Measurements from ENCODE around the gene CCDC171. TPM values are rescaled to one million over a fixed set of nuclear protein-coding genes. Genes with fewer than 3 reads are reported as not detected.
"Not testable (repeated sequence)": the region's sequence is repeated elsewhere in the genome, so short reads cannot be mapped to it uniquely, and the experiment has no call there.

CCDC171 gene
- total RNA-seq, 1 donor from 2014 or later: 0.98 TPM

DNA sequence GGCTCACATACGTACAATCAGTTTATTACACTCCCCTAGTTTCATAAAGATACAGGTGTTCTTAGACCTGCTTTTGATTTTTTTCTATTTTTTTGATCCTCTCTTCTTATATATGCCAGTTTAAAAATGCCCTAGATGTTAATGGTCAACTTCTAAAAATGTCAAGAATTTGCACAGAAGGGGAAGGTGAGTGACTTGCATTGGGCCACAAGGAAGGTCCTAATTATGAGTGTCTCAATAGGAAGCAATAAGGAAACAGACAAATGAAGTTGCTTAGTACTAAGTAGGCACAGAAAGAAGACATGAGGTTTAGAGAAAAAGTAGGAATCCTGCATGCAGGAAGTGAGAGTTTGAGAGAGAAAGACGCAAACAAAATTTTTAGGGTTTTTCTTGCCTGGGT lies 3.2 kb upstream of the CCDC171 start:
- intact Hi-C loops (cut with micrococcal nuclease): no loop called here

DNA sequence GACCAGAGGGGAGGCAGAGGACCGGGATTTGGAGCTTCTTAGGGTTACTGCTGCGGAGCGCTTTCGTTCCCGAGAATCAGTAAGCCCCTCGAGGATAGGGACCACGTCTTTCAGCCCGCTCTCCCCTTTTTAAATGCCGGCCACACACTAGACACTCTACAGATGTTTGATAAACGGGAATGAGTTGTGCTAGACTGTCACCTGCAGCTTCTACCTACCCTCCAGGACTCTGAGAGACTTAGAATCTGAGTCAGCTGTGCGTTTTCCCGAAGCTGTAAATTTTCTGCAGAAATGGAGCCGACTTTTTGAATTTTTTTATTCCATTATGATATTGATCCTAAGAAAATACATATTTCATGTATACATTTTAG lies 670 bp downstream of the CCDC171 start:
- intact Hi-C loops (cut with micrococcal nuclease): loop anchor here (2.0 kb wide), 1 partner anchor 255 kb away; no protein-coding TSS in a partner anchor

DNA sequence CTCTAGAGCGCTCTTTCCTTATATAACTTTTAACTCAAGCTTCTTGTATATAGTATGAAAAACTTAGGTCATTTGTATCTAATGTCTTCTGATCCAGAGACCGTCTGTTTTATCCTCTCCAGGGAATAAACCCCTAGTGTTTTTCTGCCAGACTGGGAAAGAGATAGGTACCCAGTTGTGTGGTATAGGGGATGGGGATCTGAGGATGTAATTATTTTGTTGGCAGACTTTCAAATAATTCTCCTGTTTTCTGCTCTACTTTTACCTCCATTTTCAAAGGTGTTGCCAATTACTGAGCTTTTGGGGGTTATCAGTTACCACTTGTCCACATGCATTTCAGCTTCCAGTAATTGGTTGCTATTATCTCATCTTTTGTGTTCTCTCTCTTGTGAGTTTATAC lies 17.9 kb downstream of the CCDC171 start:
- intact Hi-C loops (cut with micrococcal nuclease): no loop called here

DNA sequence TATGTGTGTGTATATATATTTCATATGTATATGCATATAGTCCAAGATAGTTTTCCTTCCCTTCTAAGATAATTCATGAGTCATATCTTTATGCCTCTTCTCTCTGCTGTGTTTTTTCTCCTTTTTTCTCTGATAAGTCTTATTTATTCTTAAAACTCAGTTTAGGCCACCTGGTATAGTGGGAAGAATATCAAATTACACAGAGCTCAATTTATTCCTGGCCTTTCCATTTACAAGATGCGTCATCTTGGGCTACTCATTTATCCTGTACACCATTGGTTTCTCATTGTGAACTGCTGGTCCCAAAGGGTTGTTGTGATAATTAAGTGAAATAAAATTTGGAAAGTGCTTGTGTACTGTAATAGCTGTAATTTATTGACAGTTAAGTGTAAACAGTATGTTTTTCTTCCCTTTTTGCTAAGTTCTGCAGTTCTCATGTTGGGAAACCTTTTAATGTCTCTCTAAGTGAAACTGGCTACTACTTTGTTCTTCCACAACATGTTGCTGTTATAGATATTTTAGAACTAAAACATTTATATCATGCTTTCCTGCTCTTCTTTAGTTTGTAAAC lies 19.4 kb downstream of the CCDC171 start:
- intact Hi-C loops (cut with micrococcal nuclease): no loop called here

DNA sequence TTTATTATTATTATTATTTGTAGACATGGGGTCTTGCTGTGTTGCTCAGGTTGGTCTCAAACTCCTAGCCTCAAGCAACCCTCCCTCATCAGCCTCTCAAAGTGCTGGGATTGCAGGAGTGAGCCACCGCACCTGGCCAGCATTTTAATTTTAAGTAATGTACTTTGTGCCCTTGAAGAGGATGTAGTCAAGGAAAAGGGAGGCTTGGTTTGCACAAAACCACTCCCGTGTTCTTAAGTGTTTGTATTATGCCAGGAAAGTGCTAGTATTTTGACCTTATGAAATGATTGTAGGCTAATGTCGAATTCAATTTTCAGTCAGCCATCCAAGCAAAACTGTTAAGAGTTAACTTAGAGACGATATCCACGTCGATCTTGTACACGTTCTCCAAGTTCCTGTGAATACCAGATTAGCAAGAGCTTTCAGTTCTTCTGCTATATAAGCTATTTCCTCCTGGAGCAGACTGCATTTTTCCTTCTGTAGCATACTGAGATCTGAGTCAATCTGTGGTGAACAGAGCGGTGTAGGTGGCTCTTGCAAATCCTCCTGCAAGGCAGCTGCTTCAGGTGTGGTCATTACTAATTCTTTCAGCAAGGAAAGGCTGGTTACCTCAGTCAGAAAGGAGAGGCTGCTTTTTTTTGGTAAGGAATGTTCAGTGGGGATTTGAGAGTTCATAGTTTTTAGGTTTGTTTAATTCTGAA lies 23.7 kb downstream of the CCDC171 start:
- intact Hi-C loops (cut with micrococcal nuclease): no loop called here

DNA sequence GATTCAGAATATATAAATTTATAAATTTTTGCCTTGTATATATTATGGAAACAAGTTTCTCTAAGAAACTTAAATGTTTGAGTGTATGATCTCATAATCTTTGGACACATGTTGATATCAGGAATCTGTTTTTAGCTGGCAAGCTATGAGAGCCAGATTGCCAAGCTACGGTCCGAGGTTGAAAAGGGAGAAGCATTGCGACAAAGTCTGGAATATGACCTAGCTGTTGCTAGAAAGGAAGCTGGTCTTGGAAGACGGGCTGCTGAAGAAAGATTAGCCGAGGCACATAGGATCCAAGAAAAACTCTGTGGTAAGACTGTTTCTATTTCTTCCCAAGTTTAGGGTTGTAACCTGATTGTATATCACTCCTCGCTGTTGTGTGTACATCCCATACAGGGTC lies 25.9 kb downstream of the CCDC171 start:
- intact Hi-C loops (cut with micrococcal nuclease): no loop called here

DNA sequence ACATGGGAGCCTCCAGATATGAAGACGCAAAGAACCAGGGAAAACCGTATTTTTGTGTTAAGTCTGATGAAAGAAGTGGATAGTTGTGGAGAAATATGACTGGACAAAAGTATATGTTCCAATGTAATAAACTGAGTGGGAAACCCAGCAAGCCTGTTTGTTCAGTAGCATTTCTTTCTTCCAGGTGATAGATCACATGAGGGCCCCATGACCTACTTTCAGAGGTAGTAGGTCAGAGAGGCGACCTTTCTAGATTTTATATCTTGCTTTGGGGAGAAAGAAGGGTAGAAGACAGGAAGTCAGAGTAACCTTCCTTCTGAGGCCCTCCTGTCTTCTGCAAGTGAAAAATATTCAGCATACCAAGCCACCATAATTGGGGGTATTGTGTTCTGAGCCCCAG lies 31.5 kb downstream of the CCDC171 start:
- intact Hi-C loops (cut with micrococcal nuclease): no loop called here

DNA sequence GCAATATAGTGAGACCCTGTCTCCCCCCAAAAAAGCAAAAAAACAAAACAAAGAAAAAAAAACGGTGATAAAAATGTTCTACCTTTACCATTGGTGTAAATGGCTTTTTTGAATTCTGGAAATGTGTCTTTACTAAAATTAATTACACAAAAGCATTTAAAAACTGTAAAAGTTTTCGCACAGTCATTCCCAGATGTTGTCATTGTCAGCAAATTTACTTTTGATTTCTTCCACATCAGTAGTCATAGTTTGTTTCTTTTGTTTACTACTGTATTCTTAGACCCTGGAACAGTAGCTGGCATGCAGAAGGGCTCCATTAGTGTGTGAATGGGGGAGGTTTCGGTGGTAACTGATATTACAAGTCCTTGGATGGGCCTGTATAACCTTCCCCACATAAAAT lies 39.5 kb downstream of the CCDC171 start:
- intact Hi-C loops (cut with micrococcal nuclease): no loop called here

DNA sequence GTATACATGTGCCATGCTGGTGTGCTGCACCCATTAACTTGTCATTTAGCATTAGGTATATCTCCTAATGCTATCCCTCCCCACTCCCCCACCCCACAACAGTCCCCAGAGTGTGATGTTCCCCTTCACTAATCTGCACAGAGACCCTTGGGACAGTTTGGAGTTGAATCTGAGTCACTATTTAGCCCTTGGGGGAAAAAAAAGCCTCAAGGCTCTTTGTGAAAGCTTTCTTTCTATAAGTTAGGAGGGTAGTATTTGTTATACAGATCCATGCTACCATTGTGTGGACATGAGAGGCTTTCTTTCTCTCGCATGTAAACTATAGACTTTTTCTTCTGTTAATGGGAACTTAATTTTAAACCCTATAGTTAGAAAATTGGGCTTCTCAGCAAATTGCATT lies 40.1 kb downstream of the CCDC171 start:
- intact Hi-C loops (cut with micrococcal nuclease): not testable (repeated sequence)

DNA sequence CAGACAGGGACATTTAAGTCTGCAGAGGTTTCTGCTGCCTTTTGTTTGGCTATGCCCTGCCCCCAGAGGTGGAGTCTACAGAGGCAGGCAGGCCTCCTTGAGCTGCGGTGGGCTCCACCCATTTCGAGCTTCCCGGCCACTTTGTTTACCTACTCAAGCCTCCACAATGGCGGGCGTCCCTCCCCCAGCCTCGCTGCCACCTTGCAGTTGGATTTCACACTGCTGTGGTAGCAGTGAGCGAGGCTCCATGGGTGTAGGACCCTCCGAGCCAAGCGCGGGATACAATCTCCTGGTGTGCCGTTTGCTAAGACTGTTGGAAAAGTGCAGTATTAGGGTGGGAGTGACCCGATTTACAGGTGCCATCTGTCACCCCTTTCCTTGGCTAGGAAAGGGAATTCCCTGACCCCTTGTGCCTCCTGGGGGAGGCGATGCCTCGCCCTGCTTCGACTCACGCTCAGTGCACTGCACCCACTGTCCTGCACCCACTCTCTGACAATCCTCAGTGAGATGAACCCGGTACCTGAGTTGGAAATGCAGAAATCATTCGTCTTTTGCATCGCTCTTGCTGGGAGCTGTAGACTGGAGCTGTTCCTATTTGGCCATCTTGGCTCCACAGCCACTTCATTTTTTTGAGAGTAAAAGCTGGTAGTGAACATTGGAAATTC lies 48.0 kb downstream of the CCDC171 start:
- intact Hi-C loops (cut with micrococcal nuclease): loop anchor here (10.0 kb wide), 2 partner anchors 136 to 326 kb away; no protein-coding TSS in a partner anchor

DNA sequence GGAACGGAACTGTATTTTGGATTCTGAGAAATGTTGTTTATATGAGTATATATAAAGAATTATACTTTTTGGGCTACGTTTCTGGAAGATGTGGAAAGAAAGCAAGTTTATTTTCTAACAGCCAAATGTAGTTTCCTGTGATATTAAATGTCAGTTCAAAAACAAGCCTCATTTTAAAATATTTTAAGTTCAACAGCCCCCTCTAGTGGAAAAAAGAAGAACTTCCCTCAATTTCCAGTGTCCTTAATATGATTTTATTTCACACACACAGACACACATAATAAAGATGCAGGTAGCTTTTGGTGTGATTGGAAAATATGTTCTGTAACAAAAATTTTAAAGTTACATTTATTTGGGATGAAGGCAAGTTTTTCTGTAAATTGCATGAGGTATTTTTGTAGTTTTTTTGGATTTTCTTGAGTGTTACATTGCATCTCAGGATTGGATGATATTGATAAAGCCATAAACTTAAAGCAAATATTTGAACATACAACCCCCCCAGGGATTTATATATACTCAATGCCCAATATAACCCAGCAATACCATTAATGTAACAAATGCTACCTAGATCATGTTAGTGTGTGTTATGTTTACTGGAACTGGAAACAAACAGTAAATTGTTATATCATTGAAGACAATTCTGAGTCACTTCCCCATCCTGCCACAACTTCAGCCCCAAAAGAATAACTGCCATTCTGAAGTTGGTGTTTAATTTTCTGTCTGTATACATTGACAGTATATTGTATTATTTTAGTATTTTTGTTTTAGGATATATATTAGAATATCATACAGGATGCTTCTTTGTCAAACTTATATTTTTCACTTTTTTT lies 54.0 kb downstream of the CCDC171 start:
- intact Hi-C loops (cut with micrococcal nuclease): loop anchor here (1.0 to 10.0 kb wide), 10 partner anchors 36 to 503 kb away; partner anchors contain the start of genes PSIP1 and SNAPC3

DNA sequence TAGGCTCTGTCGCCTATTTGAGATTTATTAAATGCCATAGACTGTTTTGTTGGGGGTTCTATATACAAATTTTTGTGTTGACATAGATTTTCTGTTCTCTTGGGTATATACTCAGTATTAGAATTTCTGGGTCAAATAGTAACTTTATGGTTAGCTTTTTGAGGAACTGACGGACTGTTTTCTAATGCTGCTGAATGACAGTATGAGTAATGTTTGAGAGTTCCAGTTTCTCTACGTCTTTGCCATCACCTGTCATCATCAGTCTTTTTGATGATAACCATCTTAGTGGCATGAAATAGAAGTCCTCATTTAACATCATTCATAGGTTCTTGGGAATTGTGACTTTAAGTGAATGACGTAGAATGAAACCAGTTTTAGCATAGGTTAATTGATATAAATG lies 60.1 kb downstream of the CCDC171 start:
- intact Hi-C loops (cut with micrococcal nuclease): no loop called here

DNA sequence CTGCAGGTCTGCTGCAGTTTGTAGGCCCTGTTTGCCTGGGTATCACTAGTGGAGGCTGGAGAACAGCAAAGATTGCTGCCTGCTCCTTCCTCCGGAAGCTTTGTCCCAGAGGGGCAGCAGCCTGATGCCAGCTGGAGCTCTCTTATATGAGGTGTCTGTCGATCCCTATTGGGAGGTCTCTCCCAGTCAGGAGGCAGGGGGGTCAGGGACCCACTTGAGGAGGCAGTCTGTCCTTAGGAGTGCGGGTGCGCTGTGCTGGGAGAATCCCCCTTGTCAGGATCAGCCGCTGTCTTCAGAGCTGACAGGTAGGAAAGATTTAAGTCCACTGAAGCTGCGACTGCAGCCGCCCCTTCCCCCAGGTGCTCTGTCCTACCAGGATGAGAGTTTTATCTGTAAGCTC lies 64.9 kb downstream of the CCDC171 start:
- intact Hi-C loops (cut with micrococcal nuclease): no loop called here

DNA sequence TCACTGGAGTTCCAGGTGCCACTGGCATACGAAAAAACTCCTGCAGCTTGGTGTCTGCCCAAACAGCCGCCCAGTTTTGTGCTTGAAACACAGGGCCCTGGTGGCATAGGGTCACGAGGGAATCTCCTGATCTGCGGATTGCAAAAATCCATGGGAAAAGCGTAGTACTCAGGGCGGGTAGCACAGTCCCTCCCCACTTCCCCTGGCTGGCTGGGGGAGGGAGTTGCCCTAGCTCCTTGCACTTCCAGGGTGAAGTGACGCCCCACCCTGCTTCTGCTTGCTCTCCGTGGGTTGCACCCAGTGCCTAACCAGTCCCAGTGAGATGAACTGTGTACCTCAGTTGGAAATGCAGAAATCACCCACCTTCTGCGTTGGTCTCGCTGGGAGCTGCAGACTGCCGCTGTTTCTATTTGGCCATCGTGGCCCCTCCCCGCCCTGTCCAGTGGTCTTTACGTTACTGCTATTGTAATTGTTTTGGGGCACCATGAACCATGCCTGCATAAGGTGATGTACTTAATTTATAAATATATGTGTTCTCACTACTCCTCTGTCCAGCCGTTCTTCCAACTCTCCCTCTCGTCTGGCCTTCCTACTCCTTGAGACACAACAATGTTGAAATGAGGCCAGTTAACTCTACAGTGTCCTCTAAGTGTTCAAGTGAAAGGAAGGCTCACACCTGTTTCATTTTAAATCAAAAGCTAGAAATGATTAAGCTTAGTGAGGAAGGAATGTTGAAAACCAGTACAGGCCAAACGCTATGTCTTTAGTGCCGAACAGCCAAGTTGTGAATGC lies 65.9 kb downstream of the CCDC171 start:
- intact Hi-C loops (cut with micrococcal nuclease): no loop called here

DNA sequence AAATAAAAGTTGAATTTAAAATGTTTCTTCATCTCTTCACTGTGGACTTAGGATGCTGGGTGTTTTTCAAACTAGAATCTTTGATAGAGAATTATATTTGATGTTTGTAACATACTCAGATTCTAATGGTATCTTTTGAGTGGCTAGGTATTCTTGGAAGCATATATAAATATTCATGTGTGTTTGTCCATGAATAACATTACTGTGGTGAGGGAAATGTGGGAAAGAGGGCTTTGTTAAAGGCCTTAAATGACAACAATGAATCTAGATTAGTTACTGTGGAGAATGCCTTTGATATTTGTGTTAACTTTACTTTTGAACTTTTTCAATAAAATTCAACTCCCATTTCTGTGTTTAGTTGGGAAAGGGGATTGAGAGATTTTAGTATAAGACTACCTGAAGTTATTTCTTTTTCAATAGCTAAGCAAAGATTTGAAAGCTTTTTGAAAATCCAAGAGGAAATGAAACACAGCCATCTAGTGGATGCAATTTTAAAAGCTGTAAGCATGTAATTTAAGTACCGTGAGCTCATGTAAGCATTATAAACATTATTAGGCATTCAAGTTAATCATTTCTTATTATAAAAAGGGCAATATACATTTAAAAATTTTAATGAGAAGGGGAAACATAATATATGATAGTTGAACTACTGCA lies 69.6 kb downstream of the CCDC171 start:
- intact Hi-C loops (cut with micrococcal nuclease): no loop called here

DNA sequence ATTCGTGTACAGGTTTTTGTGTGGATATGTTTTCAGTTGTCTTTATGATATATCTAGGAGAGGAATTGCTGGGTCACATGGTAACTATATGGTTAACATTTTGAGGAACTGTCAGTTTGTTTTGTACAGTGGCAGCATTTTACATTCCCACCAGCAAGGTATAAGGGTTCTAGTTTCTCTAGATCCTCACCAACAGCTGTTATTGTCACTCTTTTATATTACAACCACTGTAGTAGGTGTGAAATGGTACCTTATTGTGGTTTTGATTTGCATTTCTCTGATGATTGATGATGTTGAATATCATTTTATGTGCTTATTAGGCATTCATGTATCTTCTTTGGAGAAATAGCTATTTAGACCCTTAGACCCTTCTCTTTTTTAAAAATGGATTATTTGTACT lies 82.9 kb downstream of the CCDC171 start:
- intact Hi-C loops (cut with micrococcal nuclease): no loop called here

DNA sequence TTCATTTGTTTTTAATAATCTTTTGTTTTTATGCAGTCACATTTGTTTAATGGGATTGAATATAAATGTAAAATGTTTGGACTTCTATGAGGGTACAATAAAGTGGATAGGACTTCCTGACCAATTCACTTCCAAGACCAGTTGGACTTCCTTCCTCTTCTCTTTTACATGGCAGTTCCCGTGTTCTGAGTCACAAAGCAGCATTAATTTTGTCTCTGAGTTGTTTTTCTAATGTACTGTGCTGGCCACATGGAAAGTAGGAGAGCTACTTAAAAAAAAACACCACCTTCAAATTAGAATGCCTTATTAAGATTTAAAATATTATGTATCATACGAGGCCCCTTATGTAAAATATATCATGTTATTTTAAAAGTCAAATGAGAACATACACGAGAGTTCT lies 87.3 kb downstream of the CCDC171 start:
- intact Hi-C loops (cut with micrococcal nuclease): no loop called here

DNA sequence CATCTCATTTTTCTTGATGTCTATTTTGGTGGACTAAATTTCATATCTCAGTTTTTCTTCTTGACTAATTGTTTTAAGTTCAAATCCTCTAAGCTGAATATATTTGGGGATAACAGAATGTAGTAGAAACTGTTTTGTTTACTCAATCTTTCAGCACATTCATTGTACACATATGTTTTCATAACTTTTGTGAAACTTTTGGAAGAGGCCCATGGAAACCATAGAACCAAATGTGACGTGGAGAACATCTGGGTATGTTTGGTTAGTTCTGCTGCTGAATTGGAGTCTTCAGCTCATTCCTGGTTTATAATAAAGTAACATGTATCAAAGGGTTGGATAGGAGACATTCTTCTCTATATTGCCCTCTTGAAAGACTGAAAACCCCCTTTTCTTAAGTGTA lies 88.4 kb downstream of the CCDC171 start:
- intact Hi-C loops (cut with micrococcal nuclease): no loop called here

DNA sequence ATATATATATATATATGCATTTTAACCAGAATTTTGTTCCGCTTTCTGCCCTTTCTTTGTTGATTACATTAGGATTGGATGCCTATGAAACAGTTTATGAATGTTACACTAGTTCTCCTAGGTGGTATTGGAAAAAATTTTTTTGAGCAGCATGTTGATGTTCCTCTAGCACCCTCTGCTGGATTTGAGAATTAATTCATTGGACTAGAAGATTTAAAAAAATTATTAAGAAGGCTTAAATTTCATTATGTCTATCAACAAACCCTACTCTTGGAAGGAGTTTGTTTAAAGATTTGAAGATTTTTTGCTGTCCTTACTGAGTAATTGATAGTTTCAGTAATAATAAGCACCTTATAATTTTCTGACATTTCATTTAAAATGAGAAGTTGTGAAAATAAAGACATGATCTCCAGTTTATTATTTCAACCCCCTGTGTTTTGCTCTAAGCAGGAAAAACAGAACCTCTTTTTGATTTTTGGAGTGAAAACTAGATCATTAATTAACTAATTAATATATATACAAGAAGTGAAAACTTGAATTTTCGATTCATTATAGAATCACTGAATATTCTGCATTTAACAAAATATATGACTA lies 89.6 kb downstream of the CCDC171 start:
- intact Hi-C loops (cut with micrococcal nuclease): loop anchor here (2.0 kb wide), 1 partner anchor 36 kb away; no protein-coding TSS in a partner anchor

DNA sequence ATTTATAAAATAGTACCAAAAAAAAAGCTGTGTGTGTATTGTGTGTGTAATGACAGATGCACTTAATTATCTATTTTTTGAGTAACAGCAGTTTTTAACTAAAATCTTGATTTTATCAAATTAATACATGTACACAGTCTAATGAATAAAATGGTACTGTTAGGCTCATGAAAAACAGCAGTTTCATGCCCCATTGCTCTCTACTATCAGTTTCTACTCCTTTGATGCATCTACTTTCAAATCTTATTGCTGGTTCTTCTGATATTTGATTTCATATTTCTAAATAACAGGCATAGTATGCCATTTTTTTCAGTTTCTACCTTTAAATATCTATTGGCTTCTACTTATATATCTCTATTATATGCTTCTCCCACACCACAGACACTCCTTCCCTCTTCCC lies 117.4 kb downstream of the CCDC171 start:
- intact Hi-C loops (cut with micrococcal nuclease): no loop called here
